Measurements from ENCODE around the gene KIF1B.
A peak's percentile ranks its signal among the peaks of the same experiment; 100 is the strongest.

The KIF1B gene

GRCh38 chr1:10209905-10210810 lies at the start of gene KIF1B:
KIF1B (plus strand) TSS chr1:10210570; CDS start chr1:10232329, 21,759 bp downstream.
- peak; percentile 87 for DNase-seq

GRCh38 chr1:10160907-10161490 lies 49.4 kb upstream of the KIF1B start:
- DNase-seq, result no peak

- no peak for DNase-seq
Measured at GRCh38 chr1:10161541-10162290, 48.7 kb upstream of the KIF1B start.

GRCh38 chr1:10168912-10169514 lies 41.4 kb upstream of the KIF1B start:
- no peak for DNase-seq

- no peak for DNase-seq
Measured at GRCh38 chr1:10170239-10170574, 40.2 kb upstream of the KIF1B start.

GRCh38 chr1:10171105-10171767 lies 39.1 kb upstream of the KIF1B start:
- DNase-seq, result no peak

GRCh38 chr1:10171995-10172669 lies 38.2 kb upstream of the KIF1B start:
- DNase-seq, result no peak

GRCh38 chr1:10173582-10173981 lies 36.8 kb upstream of the KIF1B start:
- no peak for DNase-seq

GRCh38 chr1:10177876-10178275 lies 32.5 kb upstream of the KIF1B start:
- DNase-seq, result no peak

GRCh38 chr1:10178597-10179405 lies 31.6 kb upstream of the KIF1B start:
- DNase-seq, result no peak

- no peak for DNase-seq
Measured at GRCh38 chr1:10179406-10180091, 30.8 kb upstream of the KIF1B start.

GRCh38 chr1:10181154-10181553 lies 29.2 kb upstream of the KIF1B start:
- DNase-seq, result no peak

- no peak for DNase-seq
Measured at GRCh38 chr1:10185759-10186158, 24.6 kb upstream of the KIF1B start.

GRCh38 chr1:10186331-10187025 lies 23.9 kb upstream of the KIF1B start:
- DNase-seq, result no peak

- no peak for DNase-seq
Measured at GRCh38 chr1:10187026-10187334, 23.4 kb upstream of the KIF1B start.

GRCh38 chr1:10188133-10188650 lies 22.2 kb upstream of the KIF1B start:
- no peak for DNase-seq

GRCh38 chr1:10189659-10190058 lies 20.7 kb upstream of the KIF1B start:
- DNase-seq, result no peak

- DNase-seq, result no peak
Measured at GRCh38 chr1:10192263-10192662, 18.1 kb upstream of the KIF1B start.

- no peak for DNase-seq
Measured at GRCh38 chr1:10193288-10193687, 17.1 kb upstream of the KIF1B start.

GRCh38 chr1:10195570-10195969 lies 14.8 kb upstream of the KIF1B start:
- DNase-seq, result no peak
